WTC11 (cell line): ENCODE results near the gene IRF2BP2. TPM values are rescaled to one million over a fixed set of nuclear protein-coding genes. Genes with fewer than 3 reads are reported as not detected.

Source experiments
- ATAC-seq: fragments of 200-7000 bp; cut with Tn5 transposase; 2 replicates; pipeline ENCODE4 v1.10.0; 2021; ENCODE audit warnings: mild to moderate bottlenecking, moderate library complexity
- CTCF ChIA-PET: fragments of 300-600 bp; sonication (Branson Sonifier 250); formaldehyde crosslinking; loops from one replicate; lab custom pipeline; 2021; ENCODE audit warnings: antibody characterized with exemption; lab: Charles Lee
- POLR2A ChIA-PET: fragments of 350-600 bp; sonication (Branson Sonifier 250); formaldehyde crosslinking; loops from one replicate; lab custom pipeline; 2021; ENCODE audit warnings: antibody characterized with exemption; lab: Charles Lee
- DNase-seq: peaks from one replicate; pipeline ENCODE4 v3.0.0; 2021; ENCODE audit warnings: low spot score
- H3K27ac Mint-ChIP-seq: 2 replicates; pipeline ENCODE4 v1.8.0; 2021; ENCODE audit warnings: mixed read lengths
- H3K27me3 Mint-ChIP-seq: 2 replicates; pipeline ENCODE4 v1.8.0; 2021; ENCODE audit warnings: low read depth, mild to moderate bottlenecking, moderate library complexity, mixed read lengths
- H3K36me3 Mint-ChIP-seq: 2 replicates; pipeline ENCODE4 v1.8.0; 2021; ENCODE audit warnings: mixed read lengths
- H3K4me1 Mint-ChIP-seq: 2 replicates; pipeline ENCODE4 v1.8.0; 2022; ENCODE audit warnings: mixed read lengths
- H3K4me3 Mint-ChIP-seq: 2 replicates; pipeline ENCODE4 v1.8.0; 2021; ENCODE audit warnings: mild to moderate bottlenecking, moderate library complexity, mixed read lengths
- H3K9me3 Mint-ChIP-seq: 2 replicates; pipeline ENCODE4 v1.8.0; 2021; ENCODE audit warnings: mixed read lengths
- GABPB1 ChIP-seq: sonication (generic); formaldehyde crosslinking; IDR thresholded peaks from 2 replicates; pipeline ENCODE4 v1.8.1; 2023; ENCODE audit warnings: mild to moderate bottlenecking, missing genetic modification reagents
- total RNA-seq: library from RNA; stranded (reverse); gene quantifications from 3 replicates; pipeline ENCODE4 v1.2.3, GENCODE V29; 2021
- TF ChIP-seq, protein P1 (sequence below): fragments of 250-450 bp; sonication (Bioruptor Pico); IDR thresholded peaks from 2 replicates; pipeline ENCODE4 v1.9.0; 2021; ENCODE audit warnings: mild to moderate bottlenecking
- TF ChIP-seq, protein P2 (sequence below): sonication (generic); formaldehyde crosslinking; IDR thresholded peaks from 2 replicates; pipeline ENCODE4 v1.8.0; 2022; ENCODE audit warnings: missing genetic modification reagents
- TF ChIP-seq, protein P3 (sequence below): sonication (generic); formaldehyde crosslinking; IDR thresholded peaks from 2 replicates; pipeline ENCODE4 v1.8.1; 2022; ENCODE audit warnings: low read depth, missing genetic modification reagents, borderline replicate concordance

IRF2BP2 gene
- total RNA-seq, 1 experiment from 2014 or later: 70.9 TPM

- TF ChIP-seq, protein P1, sequence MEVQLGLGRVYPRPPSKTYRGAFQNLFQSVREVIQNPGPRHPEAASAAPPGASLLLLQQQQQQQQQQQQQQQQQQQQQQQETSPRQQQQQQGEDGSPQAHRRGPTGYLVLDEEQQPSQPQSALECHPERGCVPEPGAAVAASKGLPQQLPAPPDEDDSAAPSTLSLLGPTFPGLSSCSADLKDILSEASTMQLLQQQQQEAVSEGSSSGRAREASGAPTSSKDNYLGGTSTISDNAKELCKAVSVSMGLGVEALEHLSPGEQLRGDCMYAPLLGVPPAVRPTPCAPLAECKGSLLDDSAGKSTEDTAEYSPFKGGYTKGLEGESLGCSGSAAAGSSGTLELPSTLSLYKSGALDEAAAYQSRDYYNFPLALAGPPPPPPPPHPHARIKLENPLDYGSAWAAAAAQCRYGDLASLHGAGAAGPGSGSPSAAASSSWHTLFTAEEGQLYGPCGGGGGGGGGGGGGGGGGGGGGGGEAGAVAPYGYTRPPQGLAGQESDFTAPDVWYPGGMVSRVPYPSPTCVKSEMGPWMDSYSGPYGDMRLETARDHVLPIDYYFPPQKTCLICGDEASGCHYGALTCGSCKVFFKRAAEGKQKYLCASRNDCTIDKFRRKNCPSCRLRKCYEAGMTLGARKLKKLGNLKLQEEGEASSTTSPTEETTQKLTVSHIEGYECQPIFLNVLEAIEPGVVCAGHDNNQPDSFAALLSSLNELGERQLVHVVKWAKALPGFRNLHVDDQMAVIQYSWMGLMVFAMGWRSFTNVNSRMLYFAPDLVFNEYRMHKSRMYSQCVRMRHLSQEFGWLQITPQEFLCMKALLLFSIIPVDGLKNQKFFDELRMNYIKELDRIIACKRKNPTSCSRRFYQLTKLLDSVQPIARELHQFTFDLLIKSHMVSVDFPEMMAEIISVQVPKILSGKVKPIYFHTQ (CRISPR knock-in tag): no peak
- TF ChIP-seq, all 79 proteins: peak for 0
These were observed 4.1 kb upstream of the IRF2BP2 start (continued) for GRCh38 chr1:234614081-234614489.

DNA sequence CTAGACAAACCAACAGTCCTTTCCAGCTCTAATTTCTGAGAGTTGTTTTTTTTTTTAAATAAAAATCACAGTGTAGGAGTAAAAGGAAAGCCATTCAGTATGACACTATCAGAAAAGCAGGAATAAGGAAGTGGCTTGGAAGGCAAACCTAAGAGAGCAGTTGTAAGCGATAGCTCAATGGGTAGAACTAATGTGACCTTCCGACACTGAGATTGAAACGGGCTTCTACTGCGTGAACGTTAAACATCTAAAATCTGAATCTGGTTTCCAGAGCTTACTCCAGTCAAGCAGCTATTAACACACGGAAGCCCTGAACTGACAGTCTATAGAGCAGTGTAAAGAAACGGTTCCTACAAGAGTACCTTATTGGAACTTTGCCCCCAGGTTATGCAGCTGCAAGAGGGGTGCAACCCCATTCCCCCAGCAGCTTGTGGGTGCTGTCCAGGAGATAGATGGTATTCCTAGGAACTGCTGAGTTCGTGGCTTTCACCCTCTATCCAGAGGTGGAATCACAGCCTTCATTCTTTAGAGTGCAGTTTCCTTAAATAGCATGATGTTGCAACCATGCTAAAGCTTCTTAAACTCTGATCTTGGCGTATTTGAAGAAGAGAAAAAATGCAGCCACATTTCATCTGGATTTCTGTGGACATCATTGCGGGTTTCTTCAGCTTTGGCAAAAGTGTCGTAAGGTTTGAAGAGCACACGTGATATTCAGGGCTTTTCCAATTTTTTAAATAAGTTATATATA is 3.3 kb upstream of the IRF2BP2 start:
- H3K4me1 Mint-ChIP-seq: peaks cover 49% of the 10 kb centered on the region
- no peaks in the 10 kb centered on the region for H3K27me3 Mint-ChIP-seq
- H3K4me3 Mint-ChIP-seq: no peak overlapping the region
- ChIA-PET POLR2A (interaction anchor here (0.5 to 1.4 kb wide), 2 partner anchors 113 to 1322 kb away, joined by 3 to 6 read pairs; no protein-coding TSS in a partner anchor), CTCF (interaction anchor here (1.2 to 2.2 kb wide), 3 partner anchors 16 to 470 kb away, joined by 3 to 9 read pairs (median 5); no protein-coding TSS in a partner anchor)
- peaks cover 1% of the 10 kb centered on the region for H3K36me3 Mint-ChIP-seq
- H3K27ac Mint-ChIP-seq: peak overlapping the region; percentile 100; the same call in 1 of the 2 replicates
- no peaks in the 10 kb centered on the region for H3K9me3 Mint-ChIP-seq
- ATAC-seq (no peak), DNase-seq (no peak)
- TF ChIP-seq GABPB1 (CRISPR knock-in tag): 0 out of 2 replicates have a peak, but pooled peaks have one; percentile 22
- TF ChIP-seq, protein P2, sequence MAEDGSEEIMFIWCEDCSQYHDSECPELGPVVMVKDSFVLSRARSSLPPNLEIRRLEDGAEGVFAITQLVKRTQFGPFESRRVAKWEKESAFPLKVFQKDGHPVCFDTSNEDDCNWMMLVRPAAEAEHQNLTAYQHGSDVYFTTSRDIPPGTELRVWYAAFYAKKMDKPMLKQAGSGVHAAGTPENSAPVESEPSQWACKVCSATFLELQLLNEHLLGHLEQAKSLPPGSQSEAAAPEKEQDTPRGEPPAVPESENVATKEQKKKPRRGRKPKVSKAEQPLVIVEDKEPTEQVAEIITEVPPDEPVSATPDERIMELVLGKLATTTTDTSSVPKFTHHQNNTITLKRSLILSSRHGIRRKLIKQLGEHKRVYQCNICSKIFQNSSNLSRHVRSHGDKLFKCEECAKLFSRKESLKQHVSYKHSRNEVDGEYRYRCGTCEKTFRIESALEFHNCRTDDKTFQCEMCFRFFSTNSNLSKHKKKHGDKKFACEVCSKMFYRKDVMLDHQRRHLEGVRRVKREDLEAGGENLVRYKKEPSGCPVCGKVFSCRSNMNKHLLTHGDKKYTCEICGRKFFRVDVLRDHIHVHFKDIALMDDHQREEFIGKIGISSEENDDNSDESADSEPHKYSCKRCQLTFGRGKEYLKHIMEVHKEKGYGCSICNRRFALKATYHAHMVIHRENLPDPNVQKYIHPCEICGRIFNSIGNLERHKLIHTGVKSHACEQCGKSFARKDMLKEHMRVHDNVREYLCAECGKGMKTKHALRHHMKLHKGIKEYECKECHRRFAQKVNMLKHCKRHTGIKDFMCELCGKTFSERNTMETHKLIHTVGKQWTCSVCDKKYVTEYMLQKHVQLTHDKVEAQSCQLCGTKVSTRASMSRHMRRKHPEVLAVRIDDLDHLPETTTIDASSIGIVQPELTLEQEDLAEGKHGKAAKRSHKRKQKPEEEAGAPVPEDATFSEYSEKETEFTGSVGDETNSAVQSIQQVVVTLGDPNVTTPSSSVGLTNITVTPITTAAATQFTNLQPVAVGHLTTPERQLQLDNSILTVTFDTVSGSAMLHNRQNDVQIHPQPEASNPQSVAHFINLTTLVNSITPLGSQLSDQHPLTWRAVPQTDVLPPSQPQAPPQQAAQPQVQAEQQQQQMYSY (CRISPR knock-in tag): no peak

- no peaks in the 10 kb centered on the region for H3K9me3 Mint-ChIP-seq
These were observed 2.6 kb upstream of the IRF2BP2 start for GRCh38 chr1:234612352-234613127.

More at GRCh38 chr1:234612352-234613127, 2.6 kb upstream of the IRF2BP2 start:
- ChIA-PET POLR2A (interaction anchor here (0.5 to 3.6 kb wide), 5 partner anchors 10 to 1321 kb away, joined by 3 to 30 read pairs (median 5); no protein-coding TSS in a partner anchor), CTCF (interaction anchor here (1.0 to 3.3 kb wide), 9 partner anchors 15 to 488 kb away, joined by 3 to 13 read pairs (median 4); no protein-coding TSS in a partner anchor)
- TF ChIP-seq, protein P2 (CRISPR knock-in tag): no peak
- TF ChIP-seq, protein P3, sequence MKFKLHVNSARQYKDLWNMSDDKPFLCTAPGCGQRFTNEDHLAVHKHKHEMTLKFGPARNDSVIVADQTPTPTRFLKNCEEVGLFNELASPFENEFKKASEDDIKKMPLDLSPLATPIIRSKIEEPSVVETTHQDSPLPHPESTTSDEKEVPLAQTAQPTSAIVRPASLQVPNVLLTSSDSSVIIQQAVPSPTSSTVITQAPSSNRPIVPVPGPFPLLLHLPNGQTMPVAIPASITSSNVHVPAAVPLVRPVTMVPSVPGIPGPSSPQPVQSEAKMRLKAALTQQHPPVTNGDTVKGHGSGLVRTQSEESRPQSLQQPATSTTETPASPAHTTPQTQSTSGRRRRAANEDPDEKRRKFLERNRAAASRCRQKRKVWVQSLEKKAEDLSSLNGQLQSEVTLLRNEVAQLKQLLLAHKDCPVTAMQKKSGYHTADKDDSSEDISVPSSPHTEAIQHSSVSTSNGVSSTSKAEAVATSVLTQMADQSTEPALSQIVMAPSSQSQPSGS (CRISPR knock-in tag): no peak
- peak; percentile 100 for TF ChIP-seq GABPB1 (CRISPR knock-in tag)
- Mint-ChIP-seq H3K27ac (peak overlapping the region; percentile 100), H3K4me1 (peaks cover 50% of the 10 kb centered on the region), H3K36me3 (peaks cover 9% of the 10 kb centered on the region), H3K4me3 (peak overlapping the region; percentile 57), H3K27me3 (no peaks in the 10 kb centered on the region)
- peak; percentile 40 for DNase-seq
- no peak for ATAC-seq
